Esophagus muscularis mucosa (tissue), 4 donors: Measurements from ENCODE around the gene CNP. TPM values are rescaled to one million over a fixed set of nuclear protein-coding genes. Genes with fewer than 3 reads are reported as not detected.

Experiments
- DNase-seq: peaks from one replicate; pipeline ENCODE4 v3.0.0-alpha.2; 2017; ENCODE audit errors: extremely low spot score
- H3K27ac ChIP-seq, 4 donors: fragments of 200-600 bp; sonication (generic); replicated peaks in 1 of 4; 1 replicate in 3 of 4; 2 replicates in 1 of 4; pipeline ENCODE4 v1.5.1; 2016 to 2019; ENCODE audit warnings: mild to moderate bottlenecking in 1 of 4
- H3K27me3 ChIP-seq, 4 donors: fragments of 200-600 bp; sonication (generic); one replicate each; pipeline versions ENCODE4 v1.5.1 to v1.6.0; 2016 to 2019
- H3K36me3 ChIP-seq, 4 donors: fragments of 200-600 bp; sonication (generic); one replicate each; pipeline ENCODE4 v1.5.1; 2016 to 2019
- H3K4me1 ChIP-seq, 4 donors: fragments of 200-600 bp; sonication (generic); one replicate each; pipeline ENCODE4 v1.5.1; 2016 to 2019
- H3K4me3 ChIP-seq, 4 donors: fragments of 200-600 bp; sonication (generic); 1 replicate in 2 of 4; 2 replicates in 2 of 4; pipeline ENCODE4 v1.5.1; 2016 to 2019; ENCODE audit warnings: mild to moderate bottlenecking in 4 of 4, moderate library complexity in 1 of 4
- H3K9me3 ChIP-seq, 4 donors: fragments of 200-600 bp; sonication (generic); 1 replicate in 3 of 4; 2 replicates in 1 of 4; pipeline ENCODE4 v1.5.1; 2016 to 2019
- EP300 ChIP-seq: sonication (generic); formaldehyde crosslinking; IDR thresholded peaks from one replicate; pipeline ENCODE4 v1.6.1; 2017; ENCODE audit warnings: antibody characterized with exemption
- POLR2A ChIP-seq: fragments of 450-650 bp; IDR thresholded peaks from one replicate; pipeline ENCODE4 v1.6.1; 2017; ENCODE audit warnings: antibody characterized with exemption, moderate library complexity, mild to moderate bottlenecking, low read depth
- POLR2AphosphoS5 ChIP-seq, 2 donors: sonication (generic); formaldehyde crosslinking; IDR thresholded peaks; one replicate each; pipeline ENCODE4 v1.6.1; 2017; ENCODE audit warnings: antibody characterized with exemption in 2 of 2
- WGBS: methylation state at CpG from one replicate; pipeline ENCODE4 v1.1.5; 2018; 5-methylcytosine and 5-hydroxymethylcytosine counted together
- intact Hi-C: fragments of 100-400 bp; cut with DNase I; formaldehyde crosslinking; loops from one replicate; pipeline ENCODE4 v1.15.1; 2023
- total RNA-seq, 4 donors: library from RNA; depleted of rRNA; stranded (reverse); fragments of >200 nt; gene quantifications; one replicate each; pipeline versions ENCODE4 v1.1.0 to v1.2.1, GENCODE V29; 2016
- TF ChIP-seq, protein P1 (sequence below), 3 experiments: fragments of 200-600 bp in 2 of 3; fragments of 450-650 bp in 1 of 3; sonication (generic) in 2 of 3; IDR thresholded peaks; one replicate each; pipeline ENCODE4 v1.5.1; 2017 to 2019; ENCODE audit warnings: antibody characterized with exemption in 3 of 3, mild to moderate bottlenecking in 2 of 3, moderate library complexity in 1 of 3

The CNP gene
- total RNA-seq = 100 to 1,000 TPM in 1 of 4 donors, 10 to 100 TPM in 3; 68.9 to 101 (median 78.5) TPM

DNA sequence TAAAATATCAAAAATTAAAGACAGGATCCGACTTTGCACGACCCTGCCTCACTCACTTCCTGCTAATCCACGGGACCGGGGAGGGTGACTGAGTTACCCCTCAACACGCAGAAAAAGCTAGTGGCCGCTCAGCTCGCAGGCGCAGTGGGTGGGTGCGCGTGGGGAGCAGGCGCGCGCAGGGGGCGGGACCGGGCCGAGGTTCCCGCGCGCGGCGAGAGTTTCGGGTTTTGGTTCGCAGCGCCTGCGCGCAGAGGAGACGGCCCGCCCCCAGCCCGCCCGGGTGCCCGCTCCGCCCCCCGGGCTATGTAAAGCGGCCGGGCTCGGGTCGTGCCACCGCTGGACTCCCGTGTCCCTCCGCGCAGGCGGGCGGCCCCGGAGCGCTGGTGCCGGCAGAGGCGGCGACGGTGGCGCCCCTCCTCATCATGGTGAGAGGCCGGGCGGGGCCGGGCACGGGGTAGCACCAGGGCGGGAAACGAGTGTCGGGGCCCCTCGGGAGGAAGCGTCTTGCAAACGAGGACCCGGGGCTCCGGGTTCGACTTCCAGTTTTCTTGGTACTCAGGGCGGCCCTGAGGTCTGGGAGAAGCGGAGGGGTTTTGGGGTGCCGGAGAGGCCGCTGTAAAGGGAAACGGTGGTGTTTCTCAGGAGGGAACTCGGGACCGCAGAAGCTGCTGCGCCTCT is at the start of gene CNP:
Gene CNP, plus strand, starts transcription at position 333 of the 678 bp plus-strand sequence. Its CDS starts 90 bp downstream, at position 423.
- Histone ChIP-seq H3K4me3 (peak within 1 kb of the TSS; percentile 91 to 99 (median 95)), H3K36me3 (peaks cover 12 to 35% (median 20%) of the 10 kb centered on the region in 4 donors), H3K9me3 (no peaks in the 10 kb centered on the region), H3K27me3 (no peaks in the 10 kb centered on the region), H3K27ac (peak within 1 kb of the TSS; percentile 92 to 93 (median 92)), H3K4me1 (peaks cover 23 to 66% (median 63%) of the 10 kb centered on the region in 4 donors)
- peak; percentile 82 to 93 for TF ChIP-seq POLR2AphosphoS5 (IDR thresholded peaks at IDR 0.05)
- TF ChIP-seq, protein P1, sequence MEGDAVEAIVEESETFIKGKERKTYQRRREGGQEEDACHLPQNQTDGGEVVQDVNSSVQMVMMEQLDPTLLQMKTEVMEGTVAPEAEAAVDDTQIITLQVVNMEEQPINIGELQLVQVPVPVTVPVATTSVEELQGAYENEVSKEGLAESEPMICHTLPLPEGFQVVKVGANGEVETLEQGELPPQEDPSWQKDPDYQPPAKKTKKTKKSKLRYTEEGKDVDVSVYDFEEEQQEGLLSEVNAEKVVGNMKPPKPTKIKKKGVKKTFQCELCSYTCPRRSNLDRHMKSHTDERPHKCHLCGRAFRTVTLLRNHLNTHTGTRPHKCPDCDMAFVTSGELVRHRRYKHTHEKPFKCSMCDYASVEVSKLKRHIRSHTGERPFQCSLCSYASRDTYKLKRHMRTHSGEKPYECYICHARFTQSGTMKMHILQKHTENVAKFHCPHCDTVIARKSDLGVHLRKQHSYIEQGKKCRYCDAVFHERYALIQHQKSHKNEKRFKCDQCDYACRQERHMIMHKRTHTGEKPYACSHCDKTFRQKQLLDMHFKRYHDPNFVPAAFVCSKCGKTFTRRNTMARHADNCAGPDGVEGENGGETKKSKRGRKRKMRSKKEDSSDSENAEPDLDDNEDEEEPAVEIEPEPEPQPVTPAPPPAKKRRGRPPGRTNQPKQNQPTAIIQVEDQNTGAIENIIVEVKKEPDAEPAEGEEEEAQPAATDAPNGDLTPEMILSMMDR (IDR thresholded peaks at IDR 0.05) = peak in 1 of 3 experiments; percentile 27
- no peak for TF ChIP-seq EP300
- peak; percentile 57 for TF ChIP-seq POLR2A
- intact Hi-C loops = loop anchor here (2.0 to 5.0 kb wide), 2 partner anchors 52 to 151 kb away; no protein-coding TSS in a partner anchor
- 2% methylated on average over 17 of the region's 71 CpGs for WGBS
- DNase-seq = peak; percentile 95

DNA sequence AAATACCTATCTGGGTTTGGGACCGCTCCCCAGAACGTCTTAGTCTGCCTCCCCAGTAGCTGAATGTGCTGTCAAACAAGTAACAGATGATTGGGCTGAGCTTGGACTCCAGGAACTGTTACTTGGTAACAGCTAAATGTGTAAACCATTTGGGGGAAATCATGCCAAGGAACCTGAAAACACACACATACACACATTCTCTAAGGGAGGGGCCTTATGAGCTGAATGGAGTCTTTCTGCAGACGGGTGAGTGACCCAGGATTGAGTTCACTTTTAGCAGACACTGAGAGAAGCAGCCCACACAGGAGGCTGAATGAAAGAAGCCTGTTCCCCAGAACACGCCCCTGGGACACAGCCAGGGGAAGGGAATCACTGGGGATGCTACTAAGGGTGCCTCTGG is 49.4 kb upstream of the CNP start:
- Histone ChIP-seq H3K27me3 (no peaks in the 10 kb centered on the region), H3K9me3 (no peaks in the 10 kb centered on the region), H3K4me3 (peak overlapping the region; percentile 63 to 99 (median 90)), H3K4me1 (peaks cover 23 to 50% (median 36%) of the 10 kb centered on the region in 4 donors), H3K27ac (peak overlapping the region in 3 of 4 donors; percentile 82 to 94 (median 91)), H3K36me3 (peaks cover 11 to 22% (median 16%) of the 10 kb centered on the region in 4 donors)
- intact Hi-C loops = no loop called here
- TF ChIP-seq POLR2A (no peak), EP300 (no peak), POLR2AphosphoS5 (IDR thresholded peaks at IDR 0.05) (no peak)
- TF ChIP-seq, protein P1 (IDR thresholded peaks at IDR 0.05) = no peak
- DNase-seq = no peak
- 24% methylated on average over 4 of the region's 4 CpGs for WGBS

DNA sequence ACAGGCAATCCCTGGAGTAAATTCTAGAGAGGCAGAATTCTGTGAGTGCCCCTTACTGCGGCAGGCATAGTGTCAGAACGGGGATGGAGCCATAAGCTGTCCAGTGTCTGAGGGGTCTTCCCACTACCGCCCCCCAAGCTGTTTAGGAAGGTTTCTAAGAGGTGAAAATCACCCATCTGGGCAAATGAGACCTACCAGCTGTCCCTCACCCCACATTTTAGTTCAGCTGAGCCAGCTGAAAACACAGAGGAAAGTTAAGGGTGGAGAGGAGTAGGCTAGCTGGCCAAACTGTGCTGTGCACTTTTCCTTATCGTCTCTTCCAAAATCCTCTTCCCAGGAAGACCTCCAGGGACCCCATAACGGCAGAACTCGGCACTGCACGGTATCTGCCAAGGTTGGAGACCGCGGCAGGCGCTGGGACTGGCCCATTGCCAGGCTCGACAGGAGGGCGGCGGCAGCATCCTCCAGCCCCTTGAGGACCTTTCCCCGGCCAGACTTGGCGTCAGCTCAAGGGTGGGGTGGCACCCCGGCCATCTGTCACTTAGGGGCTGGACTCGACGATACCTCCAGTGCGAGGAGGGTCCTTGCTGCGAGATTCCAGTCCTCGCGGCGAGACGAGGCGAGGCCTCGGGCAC is 48.8 kb upstream of the CNP start:
- H3K27me3 ChIP-seq = no peaks in the 10 kb centered on the region
- no peaks in the 10 kb centered on the region for H3K9me3 ChIP-seq
- TF ChIP-seq EP300 = no peak
- TF ChIP-seq, protein P1 (IDR thresholded peaks at IDR 0.05) = no peak
- no peak for TF ChIP-seq POLR2AphosphoS5 (IDR thresholded peaks at IDR 0.05)
- no peak for TF ChIP-seq POLR2A
- 4% methylated on average over 18 of the region's 26 CpGs for WGBS
- peaks cover 7 to 16% (median 10%) of the 10 kb centered on the region in 4 donors for H3K36me3 ChIP-seq
- peak overlapping the region; percentile 63 to 99 (median 90) for H3K4me3 ChIP-seq
- peaks cover 23 to 50% (median 36%) of the 10 kb centered on the region in 4 donors for H3K4me1 ChIP-seq
- intact Hi-C loops = no loop called here
- H3K27ac ChIP-seq = peak overlapping the region; percentile 82 to 94 (median 92)
- DNase-seq = no peak

DNA sequence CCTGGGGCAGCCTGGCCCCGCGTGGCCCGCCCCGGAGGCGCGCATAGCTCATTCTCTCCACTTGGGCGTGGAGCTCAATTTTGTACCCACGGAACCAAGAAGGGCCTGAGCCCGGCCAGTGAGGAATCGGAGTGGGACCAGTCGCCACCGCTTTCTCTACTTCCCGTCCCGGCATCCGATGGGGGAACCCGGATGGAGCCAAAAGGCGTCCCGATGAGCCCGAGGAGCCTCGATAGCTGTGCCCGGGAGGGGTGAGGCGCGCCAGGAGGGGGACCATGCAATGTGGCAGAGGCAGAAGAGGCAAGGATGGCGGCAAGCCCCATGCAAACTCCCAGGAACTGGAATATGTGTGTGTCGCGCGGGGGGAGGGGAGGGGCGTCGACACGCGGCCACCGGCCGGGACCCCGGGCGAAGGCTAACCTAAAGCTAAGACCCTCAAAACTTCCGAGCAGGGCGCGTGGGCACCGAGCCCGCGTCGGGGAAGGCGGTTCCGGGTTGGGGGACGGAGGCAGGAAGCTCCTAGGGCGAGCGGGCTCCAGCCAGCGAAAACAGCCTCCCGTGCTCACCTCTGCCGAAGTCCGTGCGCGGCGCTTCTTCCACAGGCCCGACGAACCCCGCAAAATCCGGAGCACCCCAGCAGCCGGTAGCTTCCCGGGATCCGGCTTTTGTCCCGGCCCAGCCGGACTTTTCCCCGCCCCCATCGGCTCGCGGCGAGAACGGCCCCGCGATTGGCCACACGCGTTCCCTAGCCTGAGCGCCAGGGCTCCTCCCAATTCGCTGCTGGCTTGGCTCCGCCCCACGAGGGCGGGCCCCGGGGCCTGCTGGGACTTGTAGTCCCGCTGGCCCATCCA is 48.1 kb upstream of the CNP start, which contains the start of gene ACLY:
Gene ACLY, minus strand, starts transcription at position 638 of the 851 bp plus-strand sequence. CDS start 5,078 bp downstream, outside the sequence.
- Histone ChIP-seq H3K4me1 (peaks cover 23 to 47% (median 35%) of the 10 kb centered on the region in 4 donors), H3K36me3 (peaks cover under 1 to 10% (median 2%) of the 10 kb centered on the region in 4 donors), H3K27me3 (no peaks in the 10 kb centered on the region), H3K27ac (peak within 1 kb of the TSS; percentile 82 to 94 (median 92)), H3K4me3 (peak within 1 kb of the TSS; percentile 63 to 99 (median 90)), H3K9me3 (no peaks in the 10 kb centered on the region)
- 0% methylated on average over 24 of the region's 80 CpGs for WGBS
- TF ChIP-seq, protein P1 (IDR thresholded peaks at IDR 0.05) = peak in 1 of 3 experiments; percentile 3
- TF ChIP-seq POLR2AphosphoS5 (IDR thresholded peaks at IDR 0.05) (peak; percentile 85 to 87), EP300 (no peak), POLR2A (peak; percentile 46)
- DNase-seq = peak; percentile 98
- intact Hi-C loops = no loop called here
